HEK293 (cell line): ENCODE data around the gene YPEL5.

ENCODE experiments used
- GLIS1 ChIP-seq: fragments of 450-650 bp; formaldehyde crosslinking; IDR thresholded peaks from 2 replicates; pipeline ENCODE4 v1.5.1; 2016; ENCODE audit warnings: missing biosample characterization, missing genetic modification characterization
- SCRT2 ChIP-seq: fragments of 450-650 bp; formaldehyde crosslinking; IDR thresholded peaks from 2 replicates; pipeline ENCODE4 v1.5.1; 2016; ENCODE audit warnings: missing biosample characterization, missing genetic modification characterization
- TCF7L2 ChIP-seq: IDR thresholded peaks from 2 replicates; pipeline ENCODE4 v1.6.1; 2011; ENCODE audit warnings: low read depth, mild to moderate bottlenecking, inconsistent platforms, low read length, moderate library complexity, borderline replicate concordance
- TRIM28 ChIP-seq: IDR thresholded peaks from 2 replicates; pipeline ENCODE4 v1.6.1; 2011; ENCODE audit warnings: low read length, control low read depth, borderline replicate concordance
- TSHZ1 ChIP-seq: fragments of 450-650 bp; formaldehyde crosslinking; IDR thresholded peaks from 2 replicates; pipeline ENCODE4 v1.5.1; 2016; ENCODE audit warnings: missing biosample characterization, missing genetic modification characterization, borderline replicate concordance
- ZBTB17 ChIP-seq: fragments of 450-650 bp; formaldehyde crosslinking; IDR thresholded peaks from 2 replicates; pipeline ENCODE4 v1.5.1; 2016; ENCODE audit warnings: missing biosample characterization, missing genetic modification characterization
- ZBTB21 ChIP-seq: fragments of 450-650 bp; formaldehyde crosslinking; IDR thresholded peaks from 2 replicates; pipeline ENCODE4 v1.5.1; 2017; ENCODE audit warnings: missing biosample characterization, missing genetic modification characterization
- ZBTB7A ChIP-seq: fragments of 450-650 bp; formaldehyde crosslinking; IDR thresholded peaks from 2 replicates; pipeline ENCODE4 v1.5.1; 2016; ENCODE audit warnings: low read depth, missing biosample characterization, missing genetic modification characterization
- ZEB2 ChIP-seq: fragments of 450-650 bp; formaldehyde crosslinking; IDR thresholded peaks from 2 replicates; pipeline ENCODE4 v1.5.1; 2016; ENCODE audit warnings: missing biosample characterization, missing genetic modification characterization
- ZFP41 ChIP-seq: fragments of 450-650 bp; formaldehyde crosslinking; IDR thresholded peaks from 2 replicates; pipeline ENCODE4 v1.5.1; 2016; ENCODE audit warnings: missing biosample characterization, missing genetic modification characterization, borderline replicate concordance
- ZNF132 ChIP-seq: fragments of 450-650 bp; formaldehyde crosslinking; IDR thresholded peaks from 2 replicates; pipeline ENCODE4 v1.5.1; 2017; ENCODE audit warnings: missing biosample characterization, missing genetic modification characterization, borderline replicate concordance
- ZNF157 ChIP-seq: fragments of 450-650 bp; formaldehyde crosslinking; IDR thresholded peaks from 2 replicates; pipeline ENCODE4 v1.5.1; 2016; ENCODE audit warnings: missing biosample characterization, missing genetic modification characterization
- ZNF175 ChIP-seq: fragments of 450-650 bp; formaldehyde crosslinking; IDR thresholded peaks from 2 replicates; pipeline ENCODE4 v1.5.1; 2016; ENCODE audit warnings: missing biosample characterization, missing genetic modification characterization
- ZNF19 ChIP-seq: fragments of 450-650 bp; formaldehyde crosslinking; IDR thresholded peaks from 2 replicates; pipeline ENCODE4; 2016; ENCODE audit warnings: missing biosample characterization, missing genetic modification characterization, low read depth
- ZNF211 ChIP-seq: fragments of 450-650 bp; formaldehyde crosslinking; IDR thresholded peaks from 2 replicates; pipeline ENCODE4 v1.5.1; 2016; ENCODE audit warnings: low read depth, missing biosample characterization, missing genetic modification characterization
- ZNF223 ChIP-seq: fragments of 450-650 bp; formaldehyde crosslinking; IDR thresholded peaks from 2 replicates; pipeline ENCODE4 v1.5.1; 2016; ENCODE audit warnings: missing biosample characterization, missing genetic modification characterization
- ZNF24 ChIP-seq: fragments of 450-650 bp; formaldehyde crosslinking; IDR thresholded peaks from 2 replicates; pipeline ENCODE4 v1.5.1; 2016; ENCODE audit warnings: missing biosample characterization, missing genetic modification characterization
- ZNF274 ChIP-seq, 2 experiments: fragments of 200-500 bp in 1 of 2; fragments of 450-650 bp in 1 of 2; sonication (Bioruptor generic) in 1 of 2; formaldehyde crosslinking in 1 of 2; IDR thresholded peaks; 2 replicates each; pipeline versions ENCODE4 v1.5.1 to v1.6.1; 2014 to 2016; ENCODE audit warnings: borderline replicate concordance in 1 of 2, inconsistent platforms in 1 of 2, low read length in 1 of 2, missing biosample characterization in 1 of 2, missing genetic modification characterization in 1 of 2
- ZNF449 ChIP-seq: fragments of 450-650 bp; formaldehyde crosslinking; IDR thresholded peaks from 2 replicates; pipeline ENCODE4 v1.5.1; 2017; ENCODE audit warnings: missing biosample characterization, mild to moderate bottlenecking, missing genetic modification characterization, moderate library complexity
- ZNF510 ChIP-seq: fragments of 450-650 bp; formaldehyde crosslinking; IDR thresholded peaks from 2 replicates; pipeline ENCODE4 v1.5.1; 2018; ENCODE audit warnings: mild to moderate bottlenecking, missing genetic modification characterization, missing biosample characterization; ENCODE audit not compliant: insufficient replicate concordance
- ZNF747 ChIP-seq: fragments of 450-650 bp; formaldehyde crosslinking; IDR thresholded peaks from 2 replicates; pipeline ENCODE4 v1.5.1; 2016; ENCODE audit warnings: missing biosample characterization, missing genetic modification characterization
- ZNF785 ChIP-seq: fragments of 450-650 bp; formaldehyde crosslinking; IDR thresholded peaks from 2 replicates; pipeline ENCODE4 v1.5.1; 2016; ENCODE audit warnings: missing biosample characterization, missing genetic modification characterization
- ZNF792 ChIP-seq: fragments of 450-650 bp; formaldehyde crosslinking; IDR thresholded peaks from 2 replicates; pipeline ENCODE4 v1.5.1; 2016; ENCODE audit warnings: missing biosample characterization, missing genetic modification characterization
- ZNF830 ChIP-seq: fragments of 450-650 bp; IDR thresholded peaks from 2 replicates; pipeline ENCODE4 v1.5.0; 2018; ENCODE audit warnings: missing biosample characterization, missing genetic modification characterization, low read depth, mild to moderate bottlenecking, moderate library complexity
- ZSCAN30 ChIP-seq: fragments of 450-650 bp; IDR thresholded peaks from 2 replicates; pipeline ENCODE4 v1.5.1; 2018; ENCODE audit warnings: missing biosample characterization, mild to moderate bottlenecking, missing genetic modification characterization, moderate library complexity
- TF ChIP-seq, protein P1 (sequence below): fragments of 450-650 bp; formaldehyde crosslinking; IDR thresholded peaks from 2 replicates; pipeline ENCODE4 v1.5.1; 2016; ENCODE audit warnings: missing biosample characterization, missing genetic modification characterization
- TF ChIP-seq, protein P2 (sequence below): fragments of 450-650 bp; formaldehyde crosslinking; IDR thresholded peaks from 2 replicates; pipeline ENCODE4 v1.5.1; 2016; ENCODE audit warnings: missing biosample characterization, missing genetic modification characterization
- TF ChIP-seq, protein P3 (sequence below): fragments of 450-650 bp; IDR thresholded peaks from 2 replicates; pipeline ENCODE4 v1.5.1; 2018; ENCODE audit warnings: missing biosample characterization, mild to moderate bottlenecking, missing genetic modification characterization

The YPEL5 gene

GRCh38 chr2:30146337-30147195 is at the start of gene YPEL5 (continued):
- TF ChIP-seq ZNF223 (tag by site-specific recombination) = no peak
- no peak for TF ChIP-seq SCRT2 (tag by site-specific recombination)
- TF ChIP-seq, protein P1, sequence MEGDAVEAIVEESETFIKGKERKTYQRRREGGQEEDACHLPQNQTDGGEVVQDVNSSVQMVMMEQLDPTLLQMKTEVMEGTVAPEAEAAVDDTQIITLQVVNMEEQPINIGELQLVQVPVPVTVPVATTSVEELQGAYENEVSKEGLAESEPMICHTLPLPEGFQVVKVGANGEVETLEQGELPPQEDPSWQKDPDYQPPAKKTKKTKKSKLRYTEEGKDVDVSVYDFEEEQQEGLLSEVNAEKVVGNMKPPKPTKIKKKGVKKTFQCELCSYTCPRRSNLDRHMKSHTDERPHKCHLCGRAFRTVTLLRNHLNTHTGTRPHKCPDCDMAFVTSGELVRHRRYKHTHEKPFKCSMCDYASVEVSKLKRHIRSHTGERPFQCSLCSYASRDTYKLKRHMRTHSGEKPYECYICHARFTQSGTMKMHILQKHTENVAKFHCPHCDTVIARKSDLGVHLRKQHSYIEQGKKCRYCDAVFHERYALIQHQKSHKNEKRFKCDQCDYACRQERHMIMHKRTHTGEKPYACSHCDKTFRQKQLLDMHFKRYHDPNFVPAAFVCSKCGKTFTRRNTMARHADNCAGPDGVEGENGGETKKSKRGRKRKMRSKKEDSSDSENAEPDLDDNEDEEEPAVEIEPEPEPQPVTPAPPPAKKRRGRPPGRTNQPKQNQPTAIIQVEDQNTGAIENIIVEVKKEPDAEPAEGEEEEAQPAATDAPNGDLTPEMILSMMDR (tag by site-specific recombination) = no peak
- TF ChIP-seq ZBTB17 = peak; percentile 67; the same call in 1 of the 2 replicates
- no peak for TF ChIP-seq GLIS1 (tag by site-specific recombination)
- TF ChIP-seq, protein P2, sequence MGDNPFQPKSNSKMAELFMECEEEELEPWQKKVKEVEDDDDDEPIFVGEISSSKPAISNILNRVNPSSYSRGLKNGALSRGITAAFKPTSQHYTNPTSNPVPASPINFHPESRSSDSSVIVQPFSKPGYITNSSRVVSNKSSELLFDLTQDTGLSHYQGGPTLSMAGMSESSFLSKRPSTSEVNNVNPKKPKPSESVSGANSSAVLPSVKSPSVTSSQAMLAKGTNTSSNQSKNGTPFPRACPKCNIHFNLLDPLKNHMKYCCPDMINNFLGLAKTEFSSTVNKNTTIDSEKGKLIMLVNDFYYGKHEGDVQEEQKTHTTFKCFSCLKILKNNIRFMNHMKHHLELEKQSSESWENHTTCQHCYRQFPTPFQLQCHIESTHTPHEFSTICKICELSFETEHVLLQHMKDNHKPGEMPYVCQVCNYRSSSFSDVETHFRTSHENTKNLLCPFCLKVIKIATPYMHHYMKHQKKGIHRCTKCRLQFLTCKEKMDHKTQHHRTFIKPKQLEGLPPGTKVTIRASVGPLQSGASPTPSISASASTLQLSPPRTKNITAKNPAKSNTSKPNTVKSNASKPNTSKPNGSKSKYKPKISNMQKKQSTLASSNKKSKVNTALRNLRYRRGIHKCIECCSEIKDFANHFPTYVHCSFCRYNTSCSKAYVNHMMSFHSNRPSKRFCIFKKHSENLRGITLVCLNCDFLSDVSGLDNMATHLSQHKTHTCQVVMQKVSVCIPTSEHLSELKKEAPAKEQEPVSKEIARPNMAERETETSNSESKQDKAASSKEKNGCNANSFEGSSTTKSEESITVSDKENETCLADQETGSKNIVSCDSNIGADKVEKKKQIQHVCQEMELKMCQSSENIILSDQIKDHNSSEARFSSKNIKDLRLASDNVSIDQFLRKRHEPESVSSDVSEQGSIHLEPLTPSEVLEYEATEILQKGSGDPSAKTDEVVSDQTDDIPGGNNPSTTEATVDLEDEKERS = no peak
- TF ChIP-seq ZNF510 = no peak
- TF ChIP-seq ZNF449 (tag by site-specific recombination) = peak; percentile 61; the same call in 1 of the 2 replicates
- no peak for TF ChIP-seq ZNF175
- TF ChIP-seq TSHZ1 (tag by site-specific recombination) = no peak
- no peak for TF ChIP-seq ZNF211 (tag by site-specific recombination)
- TF ChIP-seq ZSCAN30 (tag by site-specific recombination) = no peak
- no peak for TF ChIP-seq ZNF157 (tag by site-specific recombination)
- TF ChIP-seq ZNF132 (tag by site-specific recombination) = no peak
- no peak for TF ChIP-seq ZFP41 (tag by site-specific recombination)
- TF ChIP-seq TRIM28 = no peak
- TF ChIP-seq, protein P3, sequence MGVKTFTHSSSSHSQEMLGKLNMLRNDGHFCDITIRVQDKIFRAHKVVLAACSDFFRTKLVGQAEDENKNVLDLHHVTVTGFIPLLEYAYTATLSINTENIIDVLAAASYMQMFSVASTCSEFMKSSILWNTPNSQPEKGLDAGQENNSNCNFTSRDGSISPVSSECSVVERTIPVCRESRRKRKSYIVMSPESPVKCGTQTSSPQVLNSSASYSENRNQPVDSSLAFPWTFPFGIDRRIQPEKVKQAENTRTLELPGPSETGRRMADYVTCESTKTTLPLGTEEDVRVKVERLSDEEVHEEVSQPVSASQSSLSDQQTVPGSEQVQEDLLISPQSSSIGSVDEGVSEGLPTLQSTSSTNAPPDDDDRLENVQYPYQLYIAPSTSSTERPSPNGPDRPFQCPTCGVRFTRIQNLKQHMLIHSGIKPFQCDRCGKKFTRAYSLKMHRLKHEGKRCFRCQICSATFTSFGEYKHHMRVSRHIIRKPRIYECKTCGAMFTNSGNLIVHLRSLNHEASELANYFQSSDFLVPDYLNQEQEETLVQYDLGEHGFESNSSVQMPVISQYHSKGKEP (tag by site-specific recombination) = no peak
- TF ChIP-seq ZNF747 (tag by site-specific recombination) = no peak
- no peak for TF ChIP-seq ZNF785 (tag by site-specific recombination)
- 0 out of 2 replicates have a peak, but pooled peaks have one; percentile 41 for TF ChIP-seq ZBTB21 (tag by site-specific recombination)
- TF ChIP-seq ZNF274 (IDR thresholded peaks at IDR 0.05; ENCODE audit: low read length) = no peak
- no peak for TF ChIP-seq ZNF274 (tag by site-specific recombination; IDR thresholded peaks at IDR 0.05; ENCODE audit: borderline replicate concordance)
- TF ChIP-seq ZEB2 (tag by site-specific recombination) = no peak
- TF ChIP-seq TCF7L2 = no peak
- no peak for TF ChIP-seq ZNF830 (tag by site-specific recombination)
- no peak for TF ChIP-seq ZNF19
- TF ChIP-seq ZNF24 (tag by site-specific recombination) = no peak
- TF ChIP-seq ZNF792 (tag by site-specific recombination) = no peak
- no peak for TF ChIP-seq ZBTB7A (tag by site-specific recombination)
